ENCODE results near the gene ITGA8. TPM values are rescaled to one million over a fixed set of nuclear protein-coding genes. Genes with fewer than 3 reads are reported as not detected.

ITGA8 gene
- total and polyA plus RNA-seq, 9 of the 15 experiments (the other 6 are each of a cell fraction or from before 2014, with no cell fraction given) = 0.01 to 0.07 (median 0.04) TPM; not detected in 5

- DNase-seq (ENCODE audit: extremely low read depth in 1 of 4, low spot score in 3 of 4) (peak in 1 of 4 experiments; percentile 25), ATAC-seq (no peak), FAIRE-seq (peak; percentile 35)
- Histone ChIP-seq H4K20me1 (replicated peaks; ENCODE audit: control insufficient read depth, insufficient read depth, low read length) (no peaks in the 10 kb centered on the region), H3K27me3 (ENCODE audit: control insufficient read depth in 2 of 2, insufficient read depth in 2 of 2, low read length in 2 of 2) (no peaks in the 10 kb centered on the region), H3K4me1 (replicated peaks in 1 of 2; ENCODE audit: control insufficient read depth in 2 of 2, insufficient read depth in 2 of 2, low read length in 2 of 2) (peaks cover 0 to 4% of the 10 kb centered on the region in 2 experiments; a peak in 1 of 5 replicates), H3K9me1 (ENCODE audit: control insufficient read depth, insufficient read depth, low read length) (no peaks in the 10 kb centered on the region), H3K36me3 (ENCODE audit: control insufficient read depth, insufficient read depth, low read length) (no peaks in the 10 kb centered on the region), H3K4me3 (no peak overlapping the region), H3K4me2 (ENCODE audit: insufficient read depth, low read length) (no peak overlapping the region), H3K27ac (ENCODE audit: extremely low read depth, low read depth, low read length) (no peak overlapping the region), H3K79me2 (ENCODE audit: control insufficient read depth, insufficient read depth, low read length) (no peaks in the 10 kb centered on the region), H2AFZ (ENCODE audit: low read depth, low read length) (peak overlapping the region; percentile 64), H3K9me3 (replicated peaks; ENCODE audit: control insufficient read depth, insufficient read depth, low read depth, low read length) (no peaks in the 10 kb centered on the region), H3K9ac (ENCODE audit: insufficient read depth in 1 of 2, low read depth in 2 of 2, low read length in 2 of 2) (no peak overlapping the region)
- ChIA-PET CTCF (ENCODE audit: low intra/inter-chr PET ratio) (no interaction called here), POLR2A (interaction anchor here (1.5 kb wide), 1 partner anchor 10 kb away, joined by 4 read pairs; no protein-coding TSS in a partner anchor)
- 5% methylated on average over 5 of the region's 5 CpGs for WGBS (ENCODE audit: insufficient coverage, low coverage, missing lambda C conversion rate)
- intact Hi-C loops (cut with micrococcal nuclease) = loop anchor here (5.0 to 10.0 kb wide), 3 partner anchors 64 to 237 kb away; no protein-coding TSS in a partner anchor
- TF ChIP-seq ELF2 (CRISPR knock-in tag; IDR thresholded peaks at IDR 0.05) (0 out of 2 replicates have a peak, but pooled peaks have one; percentile 45), ZNF23 (CRISPR knock-in tag; IDR thresholded peaks at IDR 0.05) (no peak), POLR2H (tag; IDR thresholded peaks at IDR 0.05; ENCODE audit: low read depth) (peak; percentile 25; the same call in 1 of the 2 replicates), RAD21 (CRISPR knock-in tag; conservative IDR thresholded peaks at IDR 0.05 in 1 of 2, IDR thresholded peaks at IDR 0.05 in 1 of 2) (peak; percentile 24 to 28; a peak in 2 of 4 replicates), CREB5 (CRISPR knock-in tag; IDR thresholded peaks at IDR 0.05) (no peak), GABPA (tag; conservative IDR thresholded peaks at IDR 0.05; ENCODE audit: low read depth) (0 out of 2 replicates have a peak, but pooled peaks have one; percentile 14), ZNF24 (IDR thresholded peaks at IDR 0.05) (no peak), TAF9B (IDR thresholded peaks at IDR 0.05; ENCODE audit: partially characterized antibody) (no peak), ATF7 (IDR thresholded peaks at IDR 0.05) (no peak), ZNF311 (CRISPR knock-in tag; IDR thresholded peaks at IDR 0.05) (peak; percentile 9; the same call in 1 of the 2 replicates)
- BruUV-seq (replicated peaks) = no TSS peak
- in situ Hi-C loops (cut with MboI) = loop anchor here (25.0 kb wide), 1 partner anchor 124 kb away; the partner anchor contains the start of gene ITGA8
Observed at GRCh38 chr10:15588151-15588550, 131.6 kb downstream of the ITGA8 start.
